Activated T-cell treated with anti-CD3 and anti-CD28 coated beads, Interleukin-2, amount 50 U/mL, for 4 hours (primary cell): Measurements from ENCODE around the gene STAM2. TPM values are rescaled to one million over a fixed set of nuclear protein-coding genes. Genes with fewer than 3 reads are reported as not detected.
"Not testable (repeated sequence)": the region's sequence is repeated elsewhere in the genome, so short reads cannot be mapped to it uniquely, and the experiment has no call there.

Experiments
- ATAC-seq, 2 donors: fragments of 200-7000 bp; cut with Tn5 transposase; one replicate each; pipeline ENCODE4 v1.10.0; 2021
- DNase-seq: peaks from one replicate; pipeline ENCODE4 v3.0.0-alpha.2; 2020
- H3K27me3 Mint-ChIP-seq: one replicate; pipeline ENCODE4 v1.8.0; 2021; ENCODE audit warnings: low read depth, mixed read lengths
- H3K36me3 Mint-ChIP-seq: one replicate; pipeline ENCODE4 v1.8.0; 2022; ENCODE audit warnings: mixed read lengths; ENCODE audit not compliant: insufficient read depth
- H3K4me1 Mint-ChIP-seq: one replicate; pipeline ENCODE4 v1.8.0; 2021; ENCODE audit warnings: low read depth, mixed read lengths
- H3K4me3 Mint-ChIP-seq: one replicate; pipeline ENCODE4 v1.8.0; 2021; ENCODE audit warnings: mild to moderate bottlenecking, moderate library complexity, mixed read lengths
- H3K9me3 Mint-ChIP-seq: one replicate; pipeline ENCODE4 v1.8.0; 2021; ENCODE audit warnings: mixed read lengths
- total RNA-seq, 3 donors: library from RNA; stranded (reverse); gene quantifications; one replicate each; pipeline ENCODE4 v1.2.1, GENCODE V29; 2021

Gene STAM2
- total RNA-seq, 3 donors from 2014 or later: 23.0 to 23.7 (median 23.1) TPM

GRCh38 chr2:152163669-152164068, 11.9 kb downstream of the STAM2 start:
- not testable (repeated sequence) for H3K4me3 Mint-ChIP-seq, ATAC-seq, H3K36me3 Mint-ChIP-seq, H3K27me3 Mint-ChIP-seq, H3K9me3 Mint-ChIP-seq, DNase-seq
- peaks cover 35% of the 10 kb centered on the region for H3K4me1 Mint-ChIP-seq

- H3K27me3 Mint-ChIP-seq: no peaks in the 10 kb centered on the region
- peaks cover 7% of the 10 kb centered on the region for H3K36me3 Mint-ChIP-seq
- DNase-seq (no peak), ATAC-seq (no peak)
- H3K9me3 Mint-ChIP-seq: peaks cover 7% of the 10 kb centered on the region
- peaks cover 31% of the 10 kb centered on the region for H3K4me1 Mint-ChIP-seq
- H3K4me3 Mint-ChIP-seq: no peak overlapping the region
Measured at GRCh38 chr2:152162141-152162540, 13.4 kb downstream of the STAM2 start.

GRCh38 chr2:152161598-152161997, 14.0 kb downstream of the STAM2 start:
- Mint-ChIP-seq H3K9me3 (peaks cover 7% of the 10 kb centered on the region), H3K36me3 (peaks cover 11% of the 10 kb centered on the region), H3K4me1 (peaks cover 30% of the 10 kb centered on the region), H3K4me3 (no peak overlapping the region), H3K27me3 (no peaks in the 10 kb centered on the region)
- DNase-seq: no peak
- ATAC-seq: no peak

- H3K27me3 Mint-ChIP-seq: not testable (repeated sequence)
Measured at GRCh38 chr2:152160378-152160777, 15.2 kb downstream of the STAM2 start.

GRCh38 chr2:152157253-152157652, 18.3 kb downstream of the STAM2 start:
- ATAC-seq: no peak
- Mint-ChIP-seq H3K4me3 (no peak overlapping the region), H3K9me3 (peaks cover 9% of the 10 kb centered on the region), H3K36me3 (peaks cover 17% of the 10 kb centered on the region), H3K4me1 (peaks cover 32% of the 10 kb centered on the region), H3K27me3 (no peaks in the 10 kb centered on the region)
- no peak for DNase-seq

More at GRCh38 chr2:152160378-152160777, 15.2 kb downstream of the STAM2 start:
- Mint-ChIP-seq H3K36me3 (peaks cover 11% of the 10 kb centered on the region), H3K4me1 (peaks cover 28% of the 10 kb centered on the region)
- H3K9me3 Mint-ChIP-seq, ATAC-seq, H3K4me3 Mint-ChIP-seq, DNase-seq: not testable (repeated sequence)

- DNase-seq (no peak), ATAC-seq (no peak)
- Mint-ChIP-seq H3K9me3 (peaks cover 9% of the 10 kb centered on the region), H3K27me3 (no peaks in the 10 kb centered on the region), H3K4me1 (peaks cover 30% of the 10 kb centered on the region), H3K36me3 (peaks cover 14% of the 10 kb centered on the region), H3K4me3 (no peak overlapping the region)
Measured at GRCh38 chr2:152155209-152155608, 20.4 kb downstream of the STAM2 start.

- Mint-ChIP-seq H3K4me3 (no peak overlapping the region), H3K4me1 (peaks cover 28% of the 10 kb centered on the region), H3K36me3 (peaks cover 16% of the 10 kb centered on the region), H3K27me3 (no peaks in the 10 kb centered on the region), H3K9me3 (peaks cover 9% of the 10 kb centered on the region)
- no peak for ATAC-seq
- no peak for DNase-seq
Measured at GRCh38 chr2:152154462-152154861, 21.1 kb downstream of the STAM2 start.

- peak; percentile 63 to 74 for ATAC-seq
- Mint-ChIP-seq H3K4me3 (no peak overlapping the region), H3K9me3 (no peaks in the 10 kb centered on the region), H3K27me3 (no peaks in the 10 kb centered on the region), H3K36me3 (peaks cover 14% of the 10 kb centered on the region), H3K4me1 (peaks cover 7% of the 10 kb centered on the region)
- DNase-seq: no peak
Measured at GRCh38 chr2:152134488-152135280, 40.9 kb downstream of the STAM2 start.

GRCh38 chr2:152132306-152132705, 43.3 kb downstream of the STAM2 start:
- Mint-ChIP-seq H3K36me3 (peaks cover 16% of the 10 kb centered on the region), H3K9me3 (no peaks in the 10 kb centered on the region), H3K27me3 (no peaks in the 10 kb centered on the region), H3K4me3 (no peak overlapping the region), H3K4me1 (peaks cover 7% of the 10 kb centered on the region)
- no peak for ATAC-seq
- no peak for DNase-seq

GRCh38 chr2:152127628-152128027, 47.9 kb downstream of the STAM2 start:
- no peak for ATAC-seq
- peaks cover 20% of the 10 kb centered on the region for H3K36me3 Mint-ChIP-seq
- DNase-seq: no peak
- H3K4me1 Mint-ChIP-seq: no peaks in the 10 kb centered on the region
- H3K9me3 Mint-ChIP-seq: no peaks in the 10 kb centered on the region
- no peaks in the 10 kb centered on the region for H3K27me3 Mint-ChIP-seq
- no peak overlapping the region for H3K4me3 Mint-ChIP-seq

- Mint-ChIP-seq H3K4me1 (no peaks in the 10 kb centered on the region), H3K36me3 (peaks cover 16% of the 10 kb centered on the region), H3K9me3 (no peaks in the 10 kb centered on the region), H3K27me3 (no peaks in the 10 kb centered on the region), H3K4me3 (no peak overlapping the region)
- DNase-seq: no peak
- no peak for ATAC-seq
Measured at GRCh38 chr2:152126664-152127063, 48.9 kb downstream of the STAM2 start.

GRCh38 chr2:152122161-152122560, 53.4 kb downstream of the STAM2 start:
- ATAC-seq (no peak), DNase-seq (no peak)
- H3K9me3 Mint-ChIP-seq: no peaks in the 10 kb centered on the region
- no peak overlapping the region for H3K4me3 Mint-ChIP-seq
- peaks cover 18% of the 10 kb centered on the region for H3K36me3 Mint-ChIP-seq
- H3K27me3 Mint-ChIP-seq: no peaks in the 10 kb centered on the region
- no peaks in the 10 kb centered on the region for H3K4me1 Mint-ChIP-seq

- H3K36me3 Mint-ChIP-seq: peaks cover 16% of the 10 kb centered on the region
Measured at GRCh38 chr2:152120430-152120829, 55.1 kb downstream of the STAM2 start.

GRCh38 chr2:152115952-152116351, 59.6 kb downstream of the STAM2 start:
- Mint-ChIP-seq H3K27me3 (no peaks in the 10 kb centered on the region), H3K36me3 (peaks cover 4% of the 10 kb centered on the region), H3K4me1 (no peaks in the 10 kb centered on the region), H3K4me3 (no peak overlapping the region), H3K9me3 (no peaks in the 10 kb centered on the region)
- ATAC-seq (no peak), DNase-seq (no peak)

More at GRCh38 chr2:152120430-152120829, 55.1 kb downstream of the STAM2 start:
- no peaks in the 10 kb centered on the region for H3K4me1 Mint-ChIP-seq
- no peak for ATAC-seq
- DNase-seq: no peak
- no peaks in the 10 kb centered on the region for H3K9me3 Mint-ChIP-seq
- no peak overlapping the region for H3K4me3 Mint-ChIP-seq
- H3K27me3 Mint-ChIP-seq: no peaks in the 10 kb centered on the region

- Mint-ChIP-seq H3K4me1 (no peaks in the 10 kb centered on the region), H3K4me3 (no peak overlapping the region), H3K36me3 (peaks cover 2% of the 10 kb centered on the region), H3K9me3 (no peaks in the 10 kb centered on the region), H3K27me3 (no peaks in the 10 kb centered on the region)
- no peak for ATAC-seq
- DNase-seq: no peak
Measured at GRCh38 chr2:152114366-152114765, 61.2 kb downstream of the STAM2 start.
